CD14-positive monocyte (primary cell): Measurements from ENCODE around the gene CPOX. TPM values are rescaled to one million over a fixed set of nuclear protein-coding genes. Genes with fewer than 3 reads are reported as not detected.

Experiments
- DNase-seq, 3 donors: peaks; one replicate each; pipeline ENCODE4 v3.0.0-alpha.2; 2011 to 2022
- H2AFZ ChIP-seq: 2 replicates; pipeline ENCODE4 v1.6.0; 2012; ENCODE audit warnings: mild to moderate bottlenecking, low read depth, low read length, inconsistent platforms; ENCODE audit not compliant: insufficient read depth, poor library complexity, severe bottlenecking
- H3K27ac ChIP-seq, 2 donors: 1 replicate in 1 of 2; 2 replicates in 1 of 2; pipeline ENCODE4 v1.5.1; 2012 to 2013; ENCODE audit warnings: low read length in 2 of 2, control low read depth in 1 of 2, inconsistent platforms in 1 of 2, low read depth in 1 of 2, mild to moderate bottlenecking in 1 of 2
- H3K27me3 ChIP-seq, 2 donors: one replicate each; pipeline versions ENCODE4 v1.6.0 to v1.6.1; 2011 to 2013; ENCODE audit warnings: low read length in 2 of 2; ENCODE audit not compliant: control insufficient read depth in 2 of 2, insufficient read depth in 2 of 2
- H3K36me3 ChIP-seq, 2 donors: replicated peaks in 1 of 2; 1 replicate in 1 of 2; 2 replicates in 1 of 2; pipeline versions ENCODE4 v1.5.1 to v1.6.1; 2012 to 2013; ENCODE audit warnings: low read length in 2 of 2, control low read depth in 1 of 2, inconsistent platforms in 1 of 2, mild to moderate bottlenecking in 1 of 2; ENCODE audit not compliant: insufficient read depth in 2 of 2, control insufficient read depth in 1 of 2
- H3K4me1 ChIP-seq, 2 donors: 1 replicate in 1 of 2; 2 replicates in 1 of 2; pipeline versions ENCODE4 v1.5.1 to v1.6.1; 2012 to 2013; ENCODE audit warnings: low read length in 2 of 2, control low read depth in 1 of 2, inconsistent platforms in 1 of 2, mild to moderate bottlenecking in 1 of 2, moderate library complexity in 1 of 2; ENCODE audit not compliant: insufficient read depth in 2 of 2, control insufficient read depth in 1 of 2
- H3K4me2 ChIP-seq: replicated peaks from 2 replicates; pipeline ENCODE3; 2012; ENCODE audit warnings: low read length, moderate library complexity, mild to moderate bottlenecking; ENCODE audit not compliant: poor library complexity, severe bottlenecking; ENCODE audit errors: extremely low read depth
- H3K4me3 ChIP-seq, 3 experiments: fragments of 200-600 bp in 1 of 3; sonication (generic) in 1 of 3; replicated peaks in 1 of 3; 1 replicate in 2 of 3; 2 replicates in 1 of 3; pipeline ENCODE4 v1.5.1; 2011 to 2013; ENCODE audit warnings: low read length in 3 of 3, mild to moderate bottlenecking in 3 of 3, control low read depth in 2 of 3, low read depth in 2 of 3, inconsistent platforms in 1 of 3, moderate library complexity in 1 of 3
- H3K79me2 ChIP-seq: 2 replicates; pipeline ENCODE4 v1.6.0; 2012; ENCODE audit warnings: mild to moderate bottlenecking, control low read depth, inconsistent platforms, low read length, moderate library complexity; ENCODE audit not compliant: insufficient read depth
- H3K9ac ChIP-seq: 2 replicates; pipeline ENCODE4 v1.6.0; 2017; ENCODE audit warnings: low read length, mild to moderate bottlenecking; ENCODE audit not compliant: insufficient read depth, poor library complexity, severe bottlenecking
- H3K9me3 ChIP-seq, 2 donors: replicated peaks in 1 of 2; 1 replicate in 1 of 2; 2 replicates in 1 of 2; pipeline versions ENCODE4 v1.5.1 to v1.6.1; 2012 to 2013; ENCODE audit warnings: low read length in 2 of 2, control low read depth in 1 of 2; ENCODE audit not compliant: control insufficient read depth in 1 of 2, insufficient read depth in 1 of 2
- H4K20me1 ChIP-seq: 2 replicates; pipeline ENCODE4 v1.6.0; 2012; ENCODE audit warnings: mild to moderate bottlenecking, low read length, control low read depth, moderate library complexity; ENCODE audit not compliant: insufficient read depth
- H3K27ac Mint-ChIP-seq, 7 donors: one replicate each; pipeline ENCODE4 v1.8.0; 2020; ENCODE audit warnings: mild to moderate bottlenecking in 7 of 7, mixed read lengths in 7 of 7, moderate library complexity in 6 of 7, inconsistent platforms in 2 of 7
- H3K27me3 Mint-ChIP-seq, 3 donors: one replicate each; pipeline ENCODE4 v1.8.0; 2021 to 2022; ENCODE audit warnings: low read depth in 3 of 3, mild to moderate bottlenecking in 3 of 3, mixed read lengths in 3 of 3, moderate library complexity in 3 of 3, inconsistent platforms in 1 of 3
- H3K36me3 Mint-ChIP-seq, 2 donors: one replicate each; pipeline ENCODE4 v1.8.0; 2020; ENCODE audit warnings: mixed read lengths in 2 of 2, inconsistent platforms in 1 of 2, mild to moderate bottlenecking in 1 of 2
- H3K4me1 Mint-ChIP-seq: one replicate; pipeline ENCODE4 v1.8.0; 2020; ENCODE audit warnings: mild to moderate bottlenecking, mixed read lengths
- H3K4me3 Mint-ChIP-seq, 2 donors: one replicate each; pipeline ENCODE4 v1.8.0; 2020; ENCODE audit warnings: mild to moderate bottlenecking in 2 of 2, mixed read lengths in 2 of 2, moderate library complexity in 1 of 2
- H3K9me3 Mint-ChIP-seq, 7 donors: one replicate each; pipeline ENCODE4 v1.8.0; 2020 to 2022; ENCODE audit warnings: mixed read lengths in 7 of 7, mild to moderate bottlenecking in 6 of 7, moderate library complexity in 6 of 7, inconsistent platforms in 2 of 7
- WGBS: methylation state at CpG from one replicate; pipeline ENCODE4 v1.1.5; 2013; ENCODE audit warnings: missing lambda C conversion rate; ENCODE audit not compliant: insufficient coverage; 5-methylcytosine and 5-hydroxymethylcytosine counted together
- intact Hi-C, 2 donors: fragments of 100-400 bp; cut with micrococcal nuclease; formaldehyde crosslinking; loops; one replicate each; pipeline versions ENCODE4 v1.15.0 to v1.15.1; 2023
- polyA plus RNA-seq, 3 donors: library from polyadenylated mRNA; depleted of rRNA in 1 of 3; unstranded in 2 of 3; stranded (reverse) in 1 of 3; fragments of 300-500 nt in 2 of 3; fragments of >200 nt in 1 of 3; fragmentation: Illumina TruSeq in 2 of 3; gene quantifications; 1 replicate in 2 of 3; 2 replicates in 1 of 3; pipeline ENCODE4 v1.2.3, GENCODE V29; 2012 to 2021
- TF ChIP-seq, protein P1 (sequence below): fragments of 200-600 bp; IDR thresholded peaks from one replicate; pipeline ENCODE4 v1.8.0; 2022; ENCODE audit warnings: antibody characterized with exemption, mild to moderate bottlenecking

The CPOX gene
- polyA plus RNA-seq, 3 donors, result 4.2 to 12.8 (median 5.2) TPM

DNA sequence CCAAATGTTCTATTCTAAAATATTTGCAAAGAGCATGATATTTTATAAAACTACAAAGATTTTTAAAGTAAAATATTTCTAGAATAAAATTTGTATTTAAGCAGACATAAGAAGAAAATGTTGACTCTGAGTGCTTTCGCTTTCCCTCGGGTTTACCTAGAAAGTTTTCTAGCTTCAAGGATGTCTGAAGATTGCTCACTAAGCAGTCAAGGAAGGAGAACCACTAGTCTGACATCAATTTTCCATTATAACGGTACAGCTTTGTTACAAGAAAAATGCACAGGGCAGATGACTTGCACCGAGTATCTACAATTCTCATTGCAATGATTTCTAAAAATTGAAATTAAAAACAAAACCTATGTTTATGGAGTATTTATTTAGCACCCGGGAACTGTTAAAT, 47.5 kb downstream of the CPOX start:
- peaks cover 0 to 2% (median 0%) of the 10 kb centered on the region in 7 donors for H3K9me3 Mint-ChIP-seq
- H3K4me3 ChIP-seq, result no peak overlapping the region
- H3K27me3 Mint-ChIP-seq, result peaks cover 0 to 7% (median 3%) of the 10 kb centered on the region in 3 donors
- no peaks in the 10 kb centered on the region for H3K27me3 ChIP-seq
- no peak overlapping the region for H3K9ac ChIP-seq
- H3K27ac Mint-ChIP-seq, result no peak overlapping the region
- H3K4me1 ChIP-seq, result no peaks in the 10 kb centered on the region
- H3K4me1 Mint-ChIP-seq, result no peaks in the 10 kb centered on the region
- H3K36me3 Mint-ChIP-seq, result no peaks in the 10 kb centered on the region
- no peak overlapping the region for H3K27ac ChIP-seq
- no peak overlapping the region for H2AFZ ChIP-seq
- H3K36me3 ChIP-seq, result no peaks in the 10 kb centered on the region
- H3K79me2 ChIP-seq, result no peaks in the 10 kb centered on the region
- TF ChIP-seq, protein P1, sequence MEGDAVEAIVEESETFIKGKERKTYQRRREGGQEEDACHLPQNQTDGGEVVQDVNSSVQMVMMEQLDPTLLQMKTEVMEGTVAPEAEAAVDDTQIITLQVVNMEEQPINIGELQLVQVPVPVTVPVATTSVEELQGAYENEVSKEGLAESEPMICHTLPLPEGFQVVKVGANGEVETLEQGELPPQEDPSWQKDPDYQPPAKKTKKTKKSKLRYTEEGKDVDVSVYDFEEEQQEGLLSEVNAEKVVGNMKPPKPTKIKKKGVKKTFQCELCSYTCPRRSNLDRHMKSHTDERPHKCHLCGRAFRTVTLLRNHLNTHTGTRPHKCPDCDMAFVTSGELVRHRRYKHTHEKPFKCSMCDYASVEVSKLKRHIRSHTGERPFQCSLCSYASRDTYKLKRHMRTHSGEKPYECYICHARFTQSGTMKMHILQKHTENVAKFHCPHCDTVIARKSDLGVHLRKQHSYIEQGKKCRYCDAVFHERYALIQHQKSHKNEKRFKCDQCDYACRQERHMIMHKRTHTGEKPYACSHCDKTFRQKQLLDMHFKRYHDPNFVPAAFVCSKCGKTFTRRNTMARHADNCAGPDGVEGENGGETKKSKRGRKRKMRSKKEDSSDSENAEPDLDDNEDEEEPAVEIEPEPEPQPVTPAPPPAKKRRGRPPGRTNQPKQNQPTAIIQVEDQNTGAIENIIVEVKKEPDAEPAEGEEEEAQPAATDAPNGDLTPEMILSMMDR, result no peak
- no peaks in the 10 kb centered on the region for H3K9me3 ChIP-seq
- H4K20me1 ChIP-seq, result no peaks in the 10 kb centered on the region
- DNase-seq, result no peak
- intact Hi-C loops, result no loop called here
- 100% methylated on average over 2 of the region's 5 CpGs for WGBS
- no peak overlapping the region for H3K4me2 ChIP-seq
- no peak overlapping the region for H3K4me3 Mint-ChIP-seq

DNA sequence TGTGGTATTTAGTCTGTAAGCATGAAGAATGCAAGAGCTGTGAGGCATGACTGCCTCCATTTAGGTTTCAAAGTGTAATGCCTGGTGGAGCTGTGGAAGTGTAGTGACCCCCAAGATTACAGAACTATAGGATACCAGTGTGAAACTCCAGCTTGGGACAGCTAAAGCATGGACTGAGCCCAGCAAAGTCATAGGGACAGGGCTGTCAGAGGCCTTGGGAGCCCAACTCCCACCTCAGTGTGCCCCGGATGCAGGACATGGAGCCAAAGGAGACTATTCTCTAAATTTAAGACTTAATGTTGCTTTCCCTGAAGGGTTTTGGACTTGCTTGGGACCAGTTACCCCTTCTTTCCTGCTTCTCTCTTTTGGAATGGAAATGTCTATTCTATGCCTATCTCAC, 50.8 kb downstream of the CPOX start:
- Mint-ChIP-seq H3K27me3 (peaks cover 0 to 7% (median 0%) of the 10 kb centered on the region in 3 donors), H3K9me3 (peaks cover 0 to 1% (median 0%) of the 10 kb centered on the region in 7 donors), H3K4me3 (no peak overlapping the region), H3K36me3 (no peaks in the 10 kb centered on the region), H3K27ac (no peak overlapping the region), H3K4me1 (peaks cover 5% of the 10 kb centered on the region)
- no peak overlapping the region for H3K27ac ChIP-seq
- H3K4me2 ChIP-seq, result no peak overlapping the region
- no peaks in the 10 kb centered on the region for H3K9me3 ChIP-seq
- no peak overlapping the region for H2AFZ ChIP-seq
- DNase-seq, result no peak
- H3K4me3 ChIP-seq, result no peak overlapping the region
- H3K9ac ChIP-seq, result no peak overlapping the region
- intact Hi-C loops, result no loop called here
- WGBS, result no CpG with 5 or more reads among the region's 1 CpG
- no peaks in the 10 kb centered on the region for H3K79me2 ChIP-seq
- H3K4me1 ChIP-seq, result peaks cover 0 to 9% of the 10 kb centered on the region in 2 donors
- TF ChIP-seq, protein P1, result no peak
- H3K27me3 ChIP-seq, result no peaks in the 10 kb centered on the region
- no peaks in the 10 kb centered on the region for H3K36me3 ChIP-seq
- H4K20me1 ChIP-seq, result no peaks in the 10 kb centered on the region
